GM23338 (cell line): ENCODE measurements around the gene RPN1. TPM values are rescaled to one million over a fixed set of nuclear protein-coding genes. Genes with fewer than 3 reads are reported as not detected.

Experiments
- ATAC-seq: fragments of 200-7000 bp; cut with Tn5 transposase; 3 replicates; pipeline ENCODE4 v1.9.1; 2020
- DNase-seq: peaks from one replicate; pipeline ENCODE4 v3.0.0-alpha.2; 2015; ENCODE audit warnings: low spot score
- H2AFZ ChIP-seq: fragments of 200-600 bp; sonication (generic); 2 replicates; pipeline ENCODE4 v1.8.0; 2016; ENCODE audit warnings: antibody characterized with exemption, mild to moderate bottlenecking, moderate library complexity
- H3F3A ChIP-seq: fragments of 200-600 bp; sonication (generic); replicated peaks from 2 replicates; pipeline ENCODE4 v1.8.0; 2017; ENCODE audit warnings: antibody characterized with exemption, mixed run types, low read depth
- H3K27ac ChIP-seq: fragments of 200-600 bp; sonication (generic); 2 replicates; pipeline ENCODE4 v1.6.1; 2016; ENCODE audit warnings: low read depth
- H3K27me3 ChIP-seq: fragments of 200-600 bp; sonication (generic); 2 replicates; pipeline ENCODE4 v1.8.0; 2016; ENCODE audit warnings: mild to moderate bottlenecking, mixed run types, moderate library complexity; ENCODE audit not compliant: insufficient read depth
- H3K36me3 ChIP-seq: fragments of 200-600 bp; sonication (generic); 2 replicates; pipeline ENCODE4 v1.8.0; 2016; ENCODE audit warnings: mild to moderate bottlenecking; ENCODE audit not compliant: insufficient read depth
- H3K4me1 ChIP-seq: fragments of 200-600 bp; sonication (generic); 2 replicates; pipeline ENCODE4 v1.8.0; 2016; ENCODE audit warnings: mild to moderate bottlenecking, moderate library complexity; ENCODE audit not compliant: insufficient read depth
- H3K4me2 ChIP-seq: fragments of 200-600 bp; sonication (generic); 2 replicates; pipeline ENCODE4 v1.7.1; 2017; ENCODE audit warnings: mixed run types
- H3K4me3 ChIP-seq: fragments of 200-600 bp; sonication (generic); 2 replicates; pipeline ENCODE4 v1.6.1; 2016; ENCODE audit warnings: mixed run types
- H3K79me2 ChIP-seq: fragments of 200-600 bp; sonication (generic); replicated peaks from 2 replicates; pipeline ENCODE4 v1.8.0; 2017; ENCODE audit warnings: mild to moderate bottlenecking; ENCODE audit not compliant: insufficient read depth
- H3K9me2 ChIP-seq: fragments of 200-600 bp; sonication (generic); 2 replicates; pipeline ENCODE4 v1.8.0; 2017; ENCODE audit not compliant: insufficient read depth
- H4K20me1 ChIP-seq: fragments of 200-600 bp; sonication (generic); replicated peaks from 2 replicates; pipeline ENCODE4 v1.8.0; 2017; ENCODE audit warnings: mild to moderate bottlenecking; ENCODE audit not compliant: insufficient read depth
- H3K27ac Mint-ChIP-seq: 2 replicates; pipeline ENCODE4 v1.8.0; 2020; ENCODE audit warnings: inconsistent platforms, mild to moderate bottlenecking, moderate library complexity, mixed read lengths
- H3K27me3 Mint-ChIP-seq: 3 replicates; pipeline ENCODE4 v1.8.0; 2022; ENCODE audit warnings: low read depth, mild to moderate bottlenecking, moderate library complexity, mixed read lengths, inconsistent platforms; ENCODE audit not compliant: insufficient read depth, poor library complexity
- H3K36me3 Mint-ChIP-seq: 3 replicates; pipeline ENCODE4 v1.8.0; 2021; ENCODE audit warnings: low read depth, mild to moderate bottlenecking, inconsistent platforms, moderate library complexity, mixed read lengths
- H3K4me1 Mint-ChIP-seq: 3 replicates; pipeline ENCODE4 v1.8.0; 2020; ENCODE audit warnings: mild to moderate bottlenecking, inconsistent platforms, mixed read lengths
- H3K4me3 Mint-ChIP-seq: 3 replicates; pipeline ENCODE4 v1.8.0; 2021; ENCODE audit warnings: moderate library complexity, mild to moderate bottlenecking, inconsistent platforms, mixed read lengths
- H3K9me3 Mint-ChIP-seq: 3 replicates; pipeline ENCODE4 v1.8.0; 2020; ENCODE audit warnings: moderate library complexity, mild to moderate bottlenecking, inconsistent platforms, mixed read lengths
- CREB1 ChIP-seq: fragments of 250-450 bp; sonication (Bioruptor Pico); IDR thresholded peaks from 2 replicates; pipeline ENCODE4 v1.5.0; 2020; ENCODE audit warnings: low read depth, mild to moderate bottlenecking, moderate library complexity
- CTCF ChIP-seq, 2 experiments: fragments of 200-600 bp in 1 of 2; sonication (generic) in 1 of 2; conservative IDR thresholded peaks; 2 replicates each; pipeline versions ENCODE4 v1.5.1 to v1.6.1; 2016 to 2017; ENCODE audit warnings: antibody characterized with exemption in 2 of 2, low read depth in 2 of 2, mild to moderate bottlenecking in 2 of 2, moderate library complexity in 1 of 2
- ETS1 ChIP-seq: IDR thresholded peaks from 2 replicates; pipeline ENCODE4 v1.6.1; 2016; ENCODE audit warnings: antibody characterized with exemption
- EZH2 ChIP-seq: fragments of 200-600 bp; sonication (generic); IDR thresholded peaks from one replicate; pipeline ENCODE4 v1.8.0; 2017; ENCODE audit warnings: antibody characterized with exemption, mild to moderate bottlenecking, low read depth; ENCODE audit not compliant: unreplicated experiment
- EZH2phosphoT487 ChIP-seq: fragments of 200-600 bp; sonication (generic); IDR thresholded peaks from one replicate; pipeline ENCODE4 v1.8.1; 2018; ENCODE audit warnings: antibody characterized with exemption; ENCODE audit not compliant: unreplicated experiment
- JUNB ChIP-seq: IDR thresholded peaks from one replicate; pipeline ENCODE4 v1.6.1; 2016; ENCODE audit warnings: antibody characterized with exemption; ENCODE audit not compliant: unreplicated experiment
- NANOG ChIP-seq: IDR thresholded peaks from 2 replicates; pipeline ENCODE4 v1.6.1; 2016; ENCODE audit warnings: antibody characterized with exemption, borderline replicate concordance
- POLR2AphosphoS5 ChIP-seq: IDR thresholded peaks from 2 replicates; pipeline ENCODE4 v1.6.1; 2016; ENCODE audit warnings: antibody characterized with exemption, low read depth
- REST ChIP-seq: IDR thresholded peaks from one replicate; pipeline ENCODE4 v1.6.1; 2018; ENCODE audit warnings: antibody characterized with exemption; ENCODE audit not compliant: unreplicated experiment
- STAT1 ChIP-seq: IDR thresholded peaks from one replicate; pipeline ENCODE4 v1.6.1; 2016; ENCODE audit warnings: antibody characterized with exemption; ENCODE audit not compliant: unreplicated experiment
- ZNF114 ChIP-seq: fragments of 250-450 bp; sonication (Bioruptor Pico); IDR thresholded peaks from 2 replicates; pipeline ENCODE4 v1.5.0; 2020; ENCODE audit warnings: mild to moderate bottlenecking, moderate library complexity
- ZNF331 ChIP-seq: fragments of 250-450 bp; sonication (Bioruptor Pico); IDR thresholded peaks from 2 replicates; pipeline ENCODE4 v1.5.0; 2020; ENCODE audit warnings: low read depth, mild to moderate bottlenecking, moderate library complexity
- ZNF462 ChIP-seq: fragments of 250-450 bp; sonication (Bioruptor Pico); IDR thresholded peaks from 2 replicates; pipeline ENCODE4 v1.5.0; 2020; ENCODE audit warnings: mild to moderate bottlenecking, moderate library complexity
- polyA plus RNA-seq: library from polyadenylated mRNA; unstranded; fragments of >200 nt; fragmentation: Nextera tagmentation; extraction: Ambion mirVana; gene quantifications from 2 replicates; pipeline ENCODE4 v1.2.1, GENCODE V29; 2016
- total RNA-seq: library from RNA; depleted of rRNA; stranded (reverse); fragments of >200 nt; shearing (Covaris generic); gene quantifications from 2 replicates; pipeline ENCODE4 v1.2.3, GENCODE V29; 2014

Gene RPN1
- total and polyA plus RNA-seq, 2 experiments from 2014 or later: 111 to 231 TPM

GRCh38 chr3:128587391-128587790, 63.2 kb downstream of the RPN1 start:
- H3K79me2 ChIP-seq: no peaks in the 10 kb centered on the region
- no peaks in the 10 kb centered on the region for H3K36me3 ChIP-seq
- H3K27ac Mint-ChIP-seq: no peak overlapping the region
- H3K4me3 Mint-ChIP-seq: no peak overlapping the region
- no peaks in the 10 kb centered on the region for H3K27me3 ChIP-seq
- no peaks in the 10 kb centered on the region for H3F3A ChIP-seq
- peaks cover 14% of the 10 kb centered on the region for H3K4me1 Mint-ChIP-seq
- no peak overlapping the region for H3K27ac ChIP-seq
- no peak for ATAC-seq
- no peak overlapping the region for H3K4me2 ChIP-seq
- peaks cover 12% of the 10 kb centered on the region for H3K9me3 Mint-ChIP-seq
- no peaks in the 10 kb centered on the region for H4K20me1 ChIP-seq
- no peak overlapping the region for H3K4me3 ChIP-seq
- peaks cover 11% of the 10 kb centered on the region for H3K36me3 Mint-ChIP-seq
- 0 out of 2 replicates have a peak, but pooled peaks cover 5% of the 10 kb centered on the region for H3K4me1 ChIP-seq
- TF ChIP-seq EZH2phosphoT487 (no peak), ETS1 (no peak), ZNF331 (CRISPR knock-in tag) (no peak), ZNF462 (CRISPR knock-in tag) (no peak), REST (no peak), EZH2 (no peak), ZNF114 (CRISPR knock-in tag) (no peak), NANOG (no peak), STAT1 (no peak), CREB1 (CRISPR knock-in tag) (no peak), CTCF (conservative IDR thresholded peaks at IDR 0.05; ENCODE audit: low read depth in 2 of 2) (no peak), JUNB (no peak), POLR2AphosphoS5 (no peak)
- no peak for DNase-seq
- H3K27me3 Mint-ChIP-seq: peaks cover 12% of the 10 kb centered on the region
- H3K9me2 ChIP-seq: no peaks in the 10 kb centered on the region
- no peak overlapping the region for H2AFZ ChIP-seq
